ENCODE data around the gene EIF3I.

Gene EIF3I

GRCh38 chr1:32219022-32219421, 3.2 kb upstream of the EIF3I start:
- TF ChIP-seq CTCF (IDR thresholded peaks at IDR 0.05) = no peak
- Histone ChIP-seq H3K27ac (no peak overlapping the region), H3K4me3 (ENCODE audit: low read depth in 1 of 2, low read length in 1 of 2) (no peak overlapping the region), H3K4me1 (ENCODE audit: control insufficient read depth in 1 of 2, insufficient read depth in 1 of 2, low read depth in 1 of 2, low read length in 1 of 2) (peaks cover 19 to 26% of the 10 kb centered on the region in 2 experiments), H3K9me3 (no peaks in the 10 kb centered on the region), H3K36me3 (peaks cover 60% of the 10 kb centered on the region), H3K27me3 (no peaks in the 10 kb centered on the region)

DNA sequence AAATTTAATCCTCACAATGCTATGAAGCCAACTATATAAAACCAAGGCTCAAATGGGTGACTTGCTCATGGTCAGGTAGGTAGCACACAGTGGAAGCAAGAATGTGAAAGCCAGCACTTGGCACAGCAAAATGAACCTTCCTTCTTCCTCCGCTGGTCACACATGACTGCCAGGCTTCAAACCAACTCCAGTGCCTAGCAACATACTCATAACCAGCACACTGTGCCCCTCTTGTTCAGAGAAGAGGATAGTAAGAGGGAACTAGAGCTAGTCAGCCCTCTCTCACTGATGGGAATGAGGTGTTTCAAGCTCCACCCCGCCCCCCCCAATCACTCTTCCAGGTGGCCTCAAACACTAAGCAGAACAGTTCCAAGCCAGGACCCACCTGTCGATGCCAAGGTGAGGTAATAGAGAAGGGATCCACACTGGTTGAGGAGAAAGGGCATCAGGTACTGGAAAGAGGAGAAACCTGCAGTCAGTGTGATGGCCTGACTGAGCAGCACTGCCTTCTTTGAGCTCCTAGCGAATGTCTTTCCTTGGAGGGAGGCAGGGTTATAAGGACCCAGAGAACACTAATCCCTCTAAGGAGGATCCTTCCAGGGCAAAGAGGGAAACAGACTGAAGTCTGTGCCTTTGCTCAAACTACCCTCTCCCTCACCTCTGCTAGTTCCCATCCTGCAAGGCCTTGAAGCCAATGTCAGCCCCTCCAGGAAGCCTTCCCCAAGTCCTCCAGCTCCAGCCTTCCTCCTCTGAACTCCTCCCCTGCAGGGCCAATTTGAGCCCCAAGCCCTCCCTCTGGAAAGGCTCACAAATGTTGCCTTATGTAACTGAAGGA, 1.2 kb upstream of the EIF3I start:
- H3K27ac ChIP-seq = peak overlapping the region; percentile 86
- H3K4me3 ChIP-seq (ENCODE audit: low read depth in 1 of 2, low read length in 1 of 2) = peak overlapping the region; percentile 80 to 99
- no peaks in the 10 kb centered on the region for H3K9me3 ChIP-seq
- peaks cover 48% of the 10 kb centered on the region for H3K36me3 ChIP-seq
- no peaks in the 10 kb centered on the region for H3K27me3 ChIP-seq
- H3K4me1 ChIP-seq (ENCODE audit: control insufficient read depth in 1 of 2, insufficient read depth in 1 of 2, low read depth in 1 of 2, low read length in 1 of 2) = peaks cover 19 to 26% of the 10 kb centered on the region in 2 experiments
- TF ChIP-seq CTCF (IDR thresholded peaks at IDR 0.05) = no peak

- Histone ChIP-seq H3K4me3 (ENCODE audit: low read depth in 1 of 2, low read length in 1 of 2) (peak overlapping the region; percentile 80 to 99), H3K9me3 (no peaks in the 10 kb centered on the region), H3K4me1 (ENCODE audit: control insufficient read depth in 1 of 2, insufficient read depth in 1 of 2, low read depth in 1 of 2, low read length in 1 of 2) (peaks cover 19 to 26% of the 10 kb centered on the region in 2 experiments), H3K36me3 (peaks cover 46% of the 10 kb centered on the region), H3K27ac (peak overlapping the region; percentile 86), H3K27me3 (no peaks in the 10 kb centered on the region)
- no peak for TF ChIP-seq CTCF (IDR thresholded peaks at IDR 0.05)
Observed at GRCh38 chr1:32221581-32221979, 627 bp upstream of the EIF3I start.

DNA sequence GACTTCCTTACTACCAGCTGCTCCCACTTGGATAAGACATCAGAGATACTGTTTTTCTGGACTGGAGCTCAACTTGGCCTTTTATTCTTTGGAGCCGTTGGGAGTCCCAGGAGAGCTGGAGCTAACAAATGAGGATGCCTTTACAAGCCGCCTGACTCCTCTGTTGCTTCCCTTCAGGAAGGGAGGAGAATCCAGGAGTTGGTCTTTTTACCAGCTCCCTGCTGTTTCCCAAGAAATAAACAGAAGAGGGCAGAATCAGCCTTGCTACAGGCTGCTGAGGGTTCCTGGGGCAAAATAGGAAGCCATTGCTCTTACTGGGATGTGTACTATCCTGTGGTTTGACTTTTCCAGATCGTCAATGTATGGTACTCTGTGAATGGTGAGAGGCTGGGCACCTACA, 1.5 kb downstream of the EIF3I start:
- no peak overlapping the region for H3K27ac ChIP-seq
- no peak overlapping the region for H3K4me3 ChIP-seq (ENCODE audit: low read depth in 1 of 2, low read length in 1 of 2)
- no peak for TF ChIP-seq CTCF (IDR thresholded peaks at IDR 0.05)

GRCh38 chr1:32224285-32224684, 2.1 kb downstream of the EIF3I start:
- TF ChIP-seq CTCF (IDR thresholded peaks at IDR 0.05) = no peak
- H3K4me3 ChIP-seq (ENCODE audit: low read depth in 1 of 2, low read length in 1 of 2) = no peak overlapping the region
- peaks cover 19 to 26% of the 10 kb centered on the region in 2 experiments for H3K4me1 ChIP-seq (ENCODE audit: control insufficient read depth in 1 of 2, insufficient read depth in 1 of 2, low read depth in 1 of 2, low read length in 1 of 2)
- no peak overlapping the region for H3K27ac ChIP-seq
- peaks cover 50% of the 10 kb centered on the region for H3K36me3 ChIP-seq
- H3K9me3 ChIP-seq = no peaks in the 10 kb centered on the region
- no peaks in the 10 kb centered on the region for H3K27me3 ChIP-seq

More for the DNA sequence above, 1.5 kb downstream of the EIF3I start:
- H3K36me3 ChIP-seq = peaks cover 46% of the 10 kb centered on the region
- H3K4me1 ChIP-seq (ENCODE audit: control insufficient read depth in 1 of 2, insufficient read depth in 1 of 2, low read depth in 1 of 2, low read length in 1 of 2) = peaks cover 19 to 26% of the 10 kb centered on the region in 2 experiments
- no peaks in the 10 kb centered on the region for H3K9me3 ChIP-seq
- no peaks in the 10 kb centered on the region for H3K27me3 ChIP-seq

Data from neutrophil (primary cell).